K562 (cell line): ENCODE data around the gene YJEFN3. TPM values are rescaled to one million over a fixed set of nuclear protein-coding genes. Genes with fewer than 3 reads are reported as not detected.

Source experiments
- ATAC-seq: fragments of 200-7000 bp; cut with Tn5 transposase; 3 replicates; pipeline ENCODE4 v1.9.1; 2020; ENCODE audit warnings: moderate library complexity
- BruUV-seq: library from RNA; stranded (reverse); fragments of 400-500 nt; replicated peaks from 2 replicates; lab custom pipeline; 2021; lab: Mats Ljungman, UMichigan
- CTCF ChIA-PET: fragments of 300-600 bp; formaldehyde crosslinking; extraction: SDS; loops from one replicate; lab custom pipeline; 2021; ENCODE audit warnings: low intra/inter-chr PET ratio; lab: Yijun Ruan, JAX
- POLR2A ChIA-PET: fragments of 300-600, 350-650 bp; sonication (Branson Sonifier 250); formaldehyde crosslinking; extraction: SDS; loops from one replicate; lab custom pipeline; 2021; ENCODE audit warnings: antibody characterized with exemption, inconsistent platforms; lab: Yijun Ruan, JAX
- DNase-seq, 4 experiments: peaks; one replicate each; pipeline versions ENCODE4 v3.0.0 to v3.0.0-alpha.2; 2011 to 2018; ENCODE audit warnings: low spot score in 3 of 4, mixed read lengths in 3 of 4; ENCODE audit errors: extremely low read depth in 1 of 4
- FAIRE-seq: peaks from 2 replicates; lab custom pipeline; 2011; peaks lifted over from hg19 to GRCh38; lab: Jason Lieb, UNC
- H2AFZ ChIP-seq: 2 replicates; pipeline ENCODE4 v1.6.0; 2011; ENCODE audit warnings: low read depth, low read length, control low read depth, inconsistent platforms
- H3K27ac ChIP-seq: fragments of 200-600 bp; 3 replicates; pipeline ENCODE4 v1.8.0; 2011; ENCODE audit warnings: low read depth, mild to moderate bottlenecking, control low read depth, inconsistent platforms, low read length, moderate library complexity, mixed read lengths; ENCODE audit errors: extremely low read depth
- H3K27me3 ChIP-seq, 2 experiments: fragments of 300-600 bp in 1 of 2; 2 replicates in 1 of 2; 3 replicates in 1 of 2; pipeline versions ENCODE4 v1.6.0 to v1.8.0; 2011; ENCODE audit warnings: inconsistent platforms in 2 of 2, low read length in 2 of 2, mild to moderate bottlenecking in 1 of 2, mixed read lengths in 1 of 2, moderate library complexity in 1 of 2; ENCODE audit not compliant: control insufficient read depth in 2 of 2, insufficient read depth in 2 of 2
- H3K36me3 ChIP-seq: fragments of 300-600 bp; 3 replicates; pipeline ENCODE4 v1.8.0; 2011; ENCODE audit warnings: mild to moderate bottlenecking, low read length, inconsistent platforms; ENCODE audit not compliant: control insufficient read depth, insufficient read depth
- H3K4me1 ChIP-seq, 2 experiments: fragments of 200-600 bp in 1 of 2; replicated peaks in 1 of 2; 2 replicates in 1 of 2; 3 replicates in 1 of 2; pipeline versions ENCODE4 v1.5.1 to v1.8.0; 2011; ENCODE audit warnings: inconsistent platforms in 2 of 2, low read length in 2 of 2, mild to moderate bottlenecking in 1 of 2, mixed read lengths in 1 of 2, moderate library complexity in 1 of 2; ENCODE audit not compliant: control insufficient read depth in 2 of 2, insufficient read depth in 2 of 2
- H3K4me2 ChIP-seq: 2 replicates; pipeline ENCODE4 v1.6.1; 2011; ENCODE audit warnings: low read length, control low read depth, inconsistent platforms, mixed read lengths; ENCODE audit not compliant: insufficient read depth
- H3K4me3 ChIP-seq: fragments of 200-600 bp; sonication (generic), shearing (Covaris generic); 2 replicates; pipeline ENCODE4 v1.5.1; 2016; ENCODE audit warnings: control low read depth, inconsistent platforms
- H3K79me2 ChIP-seq: fragments of 200-600 bp; 3 replicates; pipeline ENCODE4 v1.8.0; 2011; ENCODE audit warnings: low read length, inconsistent platforms; ENCODE audit not compliant: control insufficient read depth, insufficient read depth
- H3K9ac ChIP-seq, 2 experiments: 2 replicates each; pipeline versions ENCODE4 v1.6.0 to v1.6.1; 2011; ENCODE audit warnings: low read depth in 2 of 2, low read length in 2 of 2, control low read depth in 1 of 2, inconsistent platforms in 1 of 2, mild to moderate bottlenecking in 1 of 2, mixed read lengths in 1 of 2; ENCODE audit not compliant: insufficient read depth in 1 of 2
- H3K9me1 ChIP-seq: one replicate; pipeline ENCODE4 v1.6.0; 2011; ENCODE audit warnings: inconsistent platforms, mild to moderate bottlenecking, low read length, moderate library complexity; ENCODE audit not compliant: control insufficient read depth, insufficient read depth
- H3K9me3 ChIP-seq: replicated peaks from 2 replicates; pipeline ENCODE4 v1.5.1; 2011; ENCODE audit warnings: low read depth, low read length, inconsistent platforms; ENCODE audit not compliant: control insufficient read depth, insufficient read depth
- H4K20me1 ChIP-seq: replicated peaks from 2 replicates; pipeline ENCODE4 v1.6.1; 2011; ENCODE audit warnings: low read length, inconsistent platforms, mixed read lengths; ENCODE audit not compliant: control insufficient read depth, insufficient read depth
- ARHGAP35 ChIP-seq: fragments of 450-650 bp; IDR thresholded peaks from 2 replicates; pipeline ENCODE4 v1.6.1; 2018; ENCODE audit not compliant: partially characterized antibody
- GTF2E2 ChIP-seq: fragments of 200-800 bp; sonication (Bioruptor generic); IDR thresholded peaks from 2 replicates; pipeline ENCODE4 v1.6.1; 2016; ENCODE audit warnings: missing genetic modification characterization, missing compliant biosample characterization
- NR4A1 ChIP-seq, 2 experiments: fragments of 250-450 bp in 1 of 2; fragments of 450-650 bp in 1 of 2; sonication (Bioruptor Pico) in 1 of 2; IDR thresholded peaks; 2 replicates each; pipeline versions ENCODE4 v1.4.0 to v1.6.1; 2016 to 2020; ENCODE audit warnings: mild to moderate bottlenecking in 2 of 2, missing compliant biosample characterization in 1 of 2, missing genetic modification characterization in 1 of 2, moderate library complexity in 1 of 2
- RNF2 ChIP-seq: sonication (generic); IDR thresholded peaks from 2 replicates; pipeline ENCODE4 v1.6.1; 2016
- SMARCA5 ChIP-seq: fragments of 450-650 bp; IDR thresholded peaks from 2 replicates; pipeline ENCODE4 v1.6.1; 2016
- SP1 ChIP-seq: sonication (generic); formaldehyde crosslinking; IDR thresholded peaks from 2 replicates; pipeline ENCODE4 v1.8.1; 2022; ENCODE audit warnings: mild to moderate bottlenecking, missing genetic modification reagents
- TCF7 ChIP-seq: sonication (generic); IDR thresholded peaks from 2 replicates; pipeline ENCODE4 v1.6.1; 2016; ENCODE audit warnings: antibody characterized with exemption, borderline replicate concordance
- WGBS: fragments of 100-300 bp; shearing (Covaris generic); methylation state at CpG from one replicate; pipeline ENCODE4 v1.1.6; 2016; ENCODE audit warnings: low coverage, mixed read lengths; ENCODE audit not compliant: insufficient coverage; ENCODE audit errors: missing lambda C conversion rate; 5-methylcytosine and 5-hydroxymethylcytosine counted together
- in situ Hi-C: fragments of 300-500 bp; cut with MboI; formaldehyde crosslinking; loops from 4 replicates; pipeline ENCODE4 v1.15.0; 2018; ENCODE audit warnings: inconsistent platforms, mixed read lengths
- intact Hi-C: fragments of 100-400 bp; cut with micrococcal nuclease; formaldehyde crosslinking; loops from 2 replicates; pipeline ENCODE4 v1.14.2; 2022
- polyA plus RNA-seq, 8 experiments: library from polyadenylated mRNA; depleted of rRNA in 4 of 8; stranded (reverse) in 5 of 8; unstranded in 3 of 8; fragments of >200 nt; fragmentation: Nextera tagmentation in 2 of 8; fragmentation: Illumina TruSeq in 1 of 8; extraction: Ambion mirVana in 2 of 8; extraction: Trizol in 1 of 8; gene quantifications; 2 replicates each; pipeline versions ENCODE4 v1.2.1 to v1.2.3, GENCODE V29; 2011 to 2014; ENCODE audit warnings: inconsistent platforms in 1 of 8, missing spikeins in 1 of 8
- total RNA-seq, 7 experiments: library from RNA; depleted of rRNA in 6 of 7; stranded (reverse); fragments of >200 nt in 6 of 7; fragmentation: Illumina TruSeq in 2 of 7; extraction: Trizol in 2 of 7; gene quantifications; 2 replicates each; pipeline versions ENCODE4 v1.2.1 to v1.2.3, GENCODE V29; 2011 to 2021; ENCODE audit warnings: low replicate concordance in 1 of 7
- TF ChIP-seq, protein P1 (sequence below): fragments of 250-450 bp; sonication (Bioruptor Pico); IDR thresholded peaks from 2 replicates; pipeline ENCODE4 v1.9.0; 2021; ENCODE audit warnings: mild to moderate bottlenecking, inconsistent platforms
- TF ChIP-seq, protein P2 (sequence below): fragments of 250-450 bp; sonication (Bioruptor Pico); IDR thresholded peaks from 2 replicates; pipeline ENCODE4 v1.4.0; 2020
- TF ChIP-seq, protein P3 (sequence below): fragments of 450-650 bp; IDR thresholded peaks from 2 replicates; pipeline ENCODE4 v1.6.1; 2016; ENCODE audit warnings: missing biosample characterization, missing genetic modification characterization

Gene YJEFN3
- total and polyA plus RNA-seq, 9 of the 15 experiments (the other 6 are each of a cell fraction or from before 2014, with no cell fraction given) = 0.04 to 5.8 (median 1.3) TPM; not detected in 1

DNA sequence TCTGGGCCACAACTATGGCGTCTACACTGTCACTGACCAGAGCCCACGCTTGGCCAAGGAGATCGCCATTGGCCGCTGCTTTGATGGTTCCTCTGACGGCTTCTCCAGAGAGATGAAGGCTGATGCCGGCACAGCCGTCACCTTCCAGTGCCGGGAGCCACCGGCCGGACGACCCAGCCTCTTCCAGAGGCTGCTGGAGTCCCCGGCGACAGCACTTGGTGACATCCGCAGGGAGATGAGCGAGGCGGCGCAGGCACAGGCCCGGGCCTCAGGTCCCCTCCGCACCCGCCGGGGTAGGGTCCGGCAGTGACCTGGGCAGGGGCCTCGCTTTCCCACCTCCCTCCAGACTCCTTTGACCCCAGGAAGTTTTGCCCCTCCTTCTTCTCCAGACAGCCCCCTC is 17.0 kb downstream of the YJEFN3 start (continued):
- TF ChIP-seq, protein P1, sequence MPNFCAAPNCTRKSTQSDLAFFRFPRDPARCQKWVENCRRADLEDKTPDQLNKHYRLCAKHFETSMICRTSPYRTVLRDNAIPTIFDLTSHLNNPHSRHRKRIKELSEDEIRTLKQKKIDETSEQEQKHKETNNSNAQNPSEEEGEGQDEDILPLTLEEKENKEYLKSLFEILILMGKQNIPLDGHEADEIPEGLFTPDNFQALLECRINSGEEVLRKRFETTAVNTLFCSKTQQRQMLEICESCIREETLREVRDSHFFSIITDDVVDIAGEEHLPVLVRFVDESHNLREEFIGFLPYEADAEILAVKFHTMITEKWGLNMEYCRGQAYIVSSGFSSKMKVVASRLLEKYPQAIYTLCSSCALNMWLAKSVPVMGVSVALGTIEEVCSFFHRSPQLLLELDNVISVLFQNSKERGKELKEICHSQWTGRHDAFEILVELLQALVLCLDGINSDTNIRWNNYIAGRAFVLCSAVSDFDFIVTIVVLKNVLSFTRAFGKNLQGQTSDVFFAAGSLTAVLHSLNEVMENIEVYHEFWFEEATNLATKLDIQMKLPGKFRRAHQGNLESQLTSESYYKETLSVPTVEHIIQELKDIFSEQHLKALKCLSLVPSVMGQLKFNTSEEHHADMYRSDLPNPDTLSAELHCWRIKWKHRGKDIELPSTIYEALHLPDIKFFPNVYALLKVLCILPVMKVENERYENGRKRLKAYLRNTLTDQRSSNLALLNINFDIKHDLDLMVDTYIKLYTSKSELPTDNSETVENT = no peak
- TF ChIP-seq SMARCA5 (no peak), SP1 (CRISPR knock-in tag) (no peak)

DNA sequence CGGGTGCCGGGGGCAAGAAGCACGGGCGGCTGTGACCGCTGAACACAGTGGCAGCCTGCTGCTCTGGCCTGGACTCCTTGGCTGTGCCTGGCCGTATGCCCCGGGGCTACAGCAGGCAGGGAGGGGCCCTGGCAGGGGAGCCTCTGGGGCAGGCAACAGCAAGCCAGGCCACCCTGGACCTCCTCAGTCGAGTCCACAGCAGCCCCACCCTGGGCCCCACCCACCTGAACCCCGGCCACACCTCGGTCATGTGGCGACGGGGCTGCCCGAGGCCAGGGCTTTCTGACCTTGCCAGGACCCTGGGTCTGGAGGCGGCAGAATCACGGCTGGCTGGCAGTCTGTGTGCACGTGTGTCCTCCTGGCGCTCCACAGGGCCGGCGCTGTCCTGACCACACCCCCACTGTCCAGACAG is 18.0 kb downstream of the YJEFN3 start:
- no peak for DNase-seq
- intact Hi-C loops = no loop called here
- Histone ChIP-seq H3K79me2 (no peaks in the 10 kb centered on the region), H3K9me1 (no peaks in the 10 kb centered on the region), H3K27ac (no peak overlapping the region), H3K4me1 (peaks cover 0 to 62% of the 10 kb centered on the region in 2 experiments; a peak in 2 of 5 replicates), H3K4me3 (no peak overlapping the region), H3K9me3 (no peaks in the 10 kb centered on the region), H4K20me1 (0 out of 2 replicates have a peak, but pooled peaks cover 5% of the 10 kb centered on the region), H3K9ac (no peak overlapping the region; a peak in 1 of 4 replicates), H3K36me3 (no peaks in the 10 kb centered on the region), H3K4me2 (no peak overlapping the region), H3K27me3 (peaks cover 5 to 52% of the 10 kb centered on the region in 2 experiments), H2AFZ (no peak overlapping the region)
- no peak for FAIRE-seq
- ATAC-seq = no peak
- ChIA-PET CTCF (no interaction called here), POLR2A (interaction anchor here (0.6 kb wide), 1 partner anchor 100 kb away, joined by 3 read pairs; no protein-coding TSS in a partner anchor)
- WGBS = 2% methylated on average over 18 of the region's 19 CpGs
- in situ Hi-C loops = loop anchor here (25.0 kb wide), 1 partner anchor 91 kb away; the partner anchor contains the start of genes GMIP and LPAR2
- no TSS peak for BruUV-seq
- TF ChIP-seq, protein P2, sequence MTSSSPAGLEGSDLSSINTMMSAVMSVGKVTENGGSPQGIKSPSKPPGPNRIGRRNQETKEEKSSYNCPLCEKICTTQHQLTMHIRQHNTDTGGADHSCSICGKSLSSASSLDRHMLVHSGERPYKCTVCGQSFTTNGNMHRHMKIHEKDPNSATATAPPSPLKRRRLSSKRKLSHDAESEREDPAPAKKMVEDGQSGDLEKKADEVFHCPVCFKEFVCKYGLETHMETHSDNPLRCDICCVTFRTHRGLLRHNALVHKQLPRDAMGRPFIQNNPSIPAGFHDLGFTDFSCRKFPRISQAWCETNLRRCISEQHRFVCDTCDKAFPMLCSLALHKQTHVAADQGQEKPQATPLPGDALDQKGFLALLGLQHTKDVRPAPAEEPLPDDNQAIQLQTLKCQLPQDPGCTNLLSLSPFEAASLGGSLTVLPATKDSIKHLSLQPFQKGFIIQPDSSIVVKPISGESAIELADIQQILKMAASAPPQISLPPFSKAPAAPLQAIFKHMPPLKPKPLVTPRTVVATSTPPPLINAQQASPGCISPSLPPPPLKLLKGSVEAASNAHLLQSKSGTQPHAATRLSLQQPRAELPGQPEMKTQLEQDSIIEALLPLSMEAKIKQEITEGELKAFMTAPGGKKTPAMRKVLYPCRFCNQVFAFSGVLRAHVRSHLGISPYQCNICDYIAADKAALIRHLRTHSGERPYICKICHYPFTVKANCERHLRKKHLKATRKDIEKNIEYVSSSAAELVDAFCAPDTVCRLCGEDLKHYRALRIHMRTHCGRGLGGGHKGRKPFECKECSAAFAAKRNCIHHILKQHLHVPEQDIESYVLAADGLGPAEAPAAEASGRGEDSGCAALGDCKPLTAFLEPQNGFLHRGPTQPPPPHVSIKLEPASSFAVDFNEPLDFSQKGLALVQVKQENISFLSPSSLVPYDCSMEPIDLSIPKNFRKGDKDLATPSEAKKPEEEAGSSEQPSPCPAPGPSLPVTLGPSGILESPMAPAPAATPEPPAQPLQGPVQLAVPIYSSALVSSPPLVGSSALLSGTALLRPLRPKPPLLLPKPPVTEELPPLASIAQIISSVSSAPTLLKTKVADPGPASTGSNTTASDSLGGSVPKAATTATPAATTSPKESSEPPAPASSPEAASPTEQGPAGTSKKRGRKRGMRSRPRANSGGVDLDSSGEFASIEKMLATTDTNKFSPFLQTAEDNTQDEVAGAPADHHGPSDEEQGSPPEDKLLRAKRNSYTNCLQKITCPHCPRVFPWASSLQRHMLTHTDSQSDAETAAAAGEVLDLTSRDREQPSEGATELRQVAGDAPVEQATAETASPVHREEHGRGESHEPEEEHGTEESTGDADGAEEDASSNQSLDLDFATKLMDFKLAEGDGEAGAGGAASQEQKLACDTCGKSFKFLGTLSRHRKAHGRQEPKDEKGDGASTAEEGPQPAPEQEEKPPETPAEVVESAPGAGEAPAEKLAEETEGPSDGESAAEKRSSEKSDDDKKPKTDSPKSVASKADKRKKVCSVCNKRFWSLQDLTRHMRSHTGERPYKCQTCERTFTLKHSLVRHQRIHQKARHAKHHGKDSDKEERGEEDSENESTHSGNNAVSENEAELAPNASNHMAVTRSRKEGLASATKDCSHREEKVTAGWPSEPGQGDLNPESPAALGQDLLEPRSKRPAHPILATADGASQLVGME (CRISPR knock-in tag) = no peak
- TF ChIP-seq, protein P3, sequence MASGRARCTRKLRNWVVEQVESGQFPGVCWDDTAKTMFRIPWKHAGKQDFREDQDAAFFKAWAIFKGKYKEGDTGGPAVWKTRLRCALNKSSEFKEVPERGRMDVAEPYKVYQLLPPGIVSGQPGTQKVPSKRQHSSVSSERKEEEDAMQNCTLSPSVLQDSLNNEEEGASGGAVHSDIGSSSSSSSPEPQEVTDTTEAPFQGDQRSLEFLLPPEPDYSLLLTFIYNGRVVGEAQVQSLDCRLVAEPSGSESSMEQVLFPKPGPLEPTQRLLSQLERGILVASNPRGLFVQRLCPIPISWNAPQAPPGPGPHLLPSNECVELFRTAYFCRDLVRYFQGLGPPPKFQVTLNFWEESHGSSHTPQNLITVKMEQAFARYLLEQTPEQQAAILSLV = no peak
- no peak for TF ChIP-seq NR4A1 (CRISPR knock-in tag; IDR thresholded peaks at IDR 0.05)
- no peak for TF ChIP-seq NR4A1 (tag; IDR thresholded peaks at IDR 0.05)
- TF ChIP-seq GTF2E2 (tag) = no peak
- TF ChIP-seq TCF7 = no peak
- no peak for TF ChIP-seq RNF2
- TF ChIP-seq ARHGAP35 = no peak
